Naive B cell (primary cell): ENCODE measurements around the gene LMTK2. TPM values are rescaled to one million over a fixed set of nuclear protein-coding genes. Genes with fewer than 3 reads are reported as not detected.
A peak's percentile ranks its signal among the peaks of the same experiment; 100 is the strongest.

Experiments used
- ATAC-seq, 2 donors: fragments of 150-1000 bp; cut with Tn5 transposase; 2 replicates each; pipeline ENCODE4 v1.10.0; 2021; ENCODE audit warnings: low read depth in 2 of 2, mild to moderate bottlenecking in 2 of 2, moderate library complexity in 2 of 2
- DNase-seq: peaks from one replicate; pipeline ENCODE4 v3.0.0; 2022
- H3K27ac Mint-ChIP-seq, 6 donors: one replicate each; pipeline ENCODE4 v1.8.0; 2020 to 2022; ENCODE audit warnings: mild to moderate bottlenecking in 6 of 6, mixed read lengths in 6 of 6, moderate library complexity in 5 of 6, inconsistent platforms in 2 of 6
- H3K27me3 Mint-ChIP-seq, 3 donors: one replicate each; pipeline ENCODE4 v1.8.0; 2021 to 2022; ENCODE audit warnings: mixed read lengths in 3 of 3, mild to moderate bottlenecking in 1 of 3
- H3K36me3 Mint-ChIP-seq, 2 donors: one replicate each; pipeline ENCODE4 v1.8.0; 2020 to 2022; ENCODE audit warnings: mixed read lengths in 2 of 2, inconsistent platforms in 1 of 2, mild to moderate bottlenecking in 1 of 2
- H3K4me1 Mint-ChIP-seq, 3 donors: one replicate each; pipeline ENCODE4 v1.8.0; 2020 to 2022; ENCODE audit warnings: mixed read lengths in 3 of 3, inconsistent platforms in 1 of 3, mild to moderate bottlenecking in 1 of 3, moderate library complexity in 1 of 3
- H3K4me3 Mint-ChIP-seq, 8 donors: one replicate each; pipeline ENCODE4 v1.8.0; 2020 to 2022; ENCODE audit warnings: mild to moderate bottlenecking in 8 of 8, mixed read lengths in 8 of 8, moderate library complexity in 8 of 8, inconsistent platforms in 2 of 8
- H3K9me3 Mint-ChIP-seq, 7 donors: one replicate each; pipeline ENCODE4 v1.8.0; 2020 to 2022; ENCODE audit warnings: mixed read lengths in 7 of 7, mild to moderate bottlenecking in 5 of 7, inconsistent platforms in 2 of 7, moderate library complexity in 1 of 7
- polyA plus RNA-seq, 6 donors: library from polyadenylated mRNA; unstranded; fragments of 300-500 nt; fragmentation: Illumina TruSeq; gene quantifications; one replicate each; pipeline ENCODE4 v1.2.3, GENCODE V29; 2021; ENCODE audit warnings: low read depth in 6 of 6

LMTK2 gene
- polyA plus RNA-seq, 6 donors from 2014 or later, result 1.4 to 3.5 (median 2.0) TPM

GRCh38 chr7:98229991-98230745 lies 123.5 kb downstream of the LMTK2 start:
- Mint-ChIP-seq H3K9me3 (no peaks in the 10 kb centered on the region), H3K36me3 (peaks cover 13 to 27% of the 10 kb centered on the region in 2 donors), H3K27ac (peak overlapping the region in 1 of 6 donors; percentile 64), H3K4me3 (no peak overlapping the region), H3K27me3 (no peaks in the 10 kb centered on the region), H3K4me1 (peaks cover 0 to 3% (median 0%) of the 10 kb centered on the region in 3 donors)
- no peak for ATAC-seq
- DNase-seq, result no peak

- ATAC-seq (no peak), DNase-seq (no peak)
- H3K27ac Mint-ChIP-seq, result no peak overlapping the region
- H3K4me1 Mint-ChIP-seq, result peaks cover 0 to 3% (median 0%) of the 10 kb centered on the region in 3 donors
- H3K36me3 Mint-ChIP-seq, result peaks cover 13 to 21% of the 10 kb centered on the region in 2 donors
- H3K27me3 Mint-ChIP-seq, result no peaks in the 10 kb centered on the region
- no peak overlapping the region for H3K4me3 Mint-ChIP-seq
- H3K9me3 Mint-ChIP-seq, result no peaks in the 10 kb centered on the region
Measured at GRCh38 chr7:98230746-98231471, 124.2 kb downstream of the LMTK2 start.

DNA sequence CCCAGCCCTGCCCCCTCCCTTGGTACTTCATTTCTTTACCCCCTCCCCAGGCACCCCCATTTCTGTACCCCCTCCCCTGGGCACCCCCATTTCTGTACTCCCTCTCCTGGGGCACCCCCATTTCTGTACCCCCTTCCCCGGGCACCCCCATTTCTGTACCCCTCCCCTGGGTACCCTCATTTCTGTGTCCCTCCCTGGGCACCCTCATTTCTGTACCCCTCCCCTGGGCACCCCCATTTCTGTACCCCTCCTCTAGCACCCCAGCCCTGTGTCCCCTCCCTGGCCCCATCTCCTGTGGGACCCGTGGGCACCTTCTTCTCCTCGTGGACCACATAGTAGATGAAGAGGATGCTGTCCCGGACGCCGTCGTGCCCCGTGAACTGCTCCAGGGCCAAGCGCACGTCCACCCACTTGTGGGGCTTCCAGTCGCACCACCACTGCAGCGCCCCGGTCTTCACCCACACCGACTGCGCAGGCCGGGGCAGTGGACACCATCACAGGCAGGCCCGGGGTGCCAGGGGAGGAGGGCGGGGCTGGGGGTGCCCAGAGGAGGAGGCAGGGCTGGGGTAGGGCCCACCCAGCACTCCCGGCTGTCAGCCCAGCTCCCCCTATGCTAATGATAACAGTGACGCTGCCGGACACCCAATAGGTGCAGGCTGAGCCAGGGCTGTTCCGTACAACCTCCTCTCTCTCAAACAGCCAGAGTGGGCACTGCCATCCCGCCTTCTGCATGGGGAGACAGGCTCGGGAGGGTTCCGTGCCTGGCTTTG lies 125.0 kb downstream of the LMTK2 start:
- ATAC-seq (no peak), DNase-seq (no peak)
- no peak overlapping the region for H3K27ac Mint-ChIP-seq
- H3K4me3 Mint-ChIP-seq, result no peak overlapping the region
- H3K4me1 Mint-ChIP-seq, result peaks cover 0 to 3% (median 0%) of the 10 kb centered on the region in 3 donors
- H3K36me3 Mint-ChIP-seq, result peaks cover 8 to 13% of the 10 kb centered on the region in 2 donors
- H3K27me3 Mint-ChIP-seq, result no peaks in the 10 kb centered on the region
- H3K9me3 Mint-ChIP-seq, result no peaks in the 10 kb centered on the region

DNA sequence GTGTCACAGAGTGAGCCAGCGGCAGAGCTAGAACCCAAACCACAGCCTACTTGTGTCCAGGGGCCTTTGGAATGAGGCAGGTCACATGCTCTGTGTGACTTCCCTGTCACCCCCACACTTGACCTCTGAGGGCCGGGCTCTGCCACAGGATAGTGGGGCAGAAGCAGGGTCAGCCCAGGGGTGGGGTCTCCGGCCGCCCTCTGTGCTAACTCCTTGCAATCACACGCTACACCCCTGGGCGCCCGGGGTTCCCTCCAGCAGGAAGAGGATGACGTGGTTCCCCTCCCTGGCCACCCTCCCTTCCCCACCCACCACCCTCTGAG lies 125.6 kb downstream of the LMTK2 start:
- peaks cover 8 to 13% of the 10 kb centered on the region in 2 donors for H3K36me3 Mint-ChIP-seq
- DNase-seq (no peak), ATAC-seq (no peak)
- H3K4me3 Mint-ChIP-seq, result no peak overlapping the region
- no peaks in the 10 kb centered on the region for H3K9me3 Mint-ChIP-seq
- no peak overlapping the region for H3K27ac Mint-ChIP-seq
- peaks cover 0 to 3% (median 0%) of the 10 kb centered on the region in 3 donors for H3K4me1 Mint-ChIP-seq
- H3K27me3 Mint-ChIP-seq, result no peaks in the 10 kb centered on the region

- Mint-ChIP-seq H3K9me3 (no peaks in the 10 kb centered on the region), H3K27ac (no peak overlapping the region), H3K36me3 (peaks cover 8 to 12% of the 10 kb centered on the region in 2 donors), H3K4me3 (no peak overlapping the region), H3K4me1 (peaks cover 0 to 3% (median 0%) of the 10 kb centered on the region in 3 donors), H3K27me3 (no peaks in the 10 kb centered on the region)
- ATAC-seq (no peak), DNase-seq (no peak)
Measured at GRCh38 chr7:98232799-98233198, 126.1 kb downstream of the LMTK2 start.

- Mint-ChIP-seq H3K27ac (no peak overlapping the region), H3K4me3 (no peak overlapping the region), H3K9me3 (no peaks in the 10 kb centered on the region), H3K36me3 (peaks cover 8 to 10% of the 10 kb centered on the region in 2 donors), H3K27me3 (no peaks in the 10 kb centered on the region), H3K4me1 (peaks cover 0 to 3% (median 0%) of the 10 kb centered on the region in 3 donors)
- no peak for ATAC-seq
- DNase-seq, result no peak
Measured at GRCh38 chr7:98233219-98234070, 126.8 kb downstream of the LMTK2 start.

GRCh38 chr7:98234429-98235147 lies 127.9 kb downstream of the LMTK2 start:
- H3K9me3 Mint-ChIP-seq, result no peaks in the 10 kb centered on the region
- H3K36me3 Mint-ChIP-seq, result peaks cover 7 to 14% of the 10 kb centered on the region in 2 donors
- peaks cover 0 to 3% (median 0%) of the 10 kb centered on the region in 3 donors for H3K4me1 Mint-ChIP-seq
- H3K4me3 Mint-ChIP-seq, result no peak overlapping the region
- ATAC-seq (no peak), DNase-seq (no peak)
- no peaks in the 10 kb centered on the region for H3K27me3 Mint-ChIP-seq
- H3K27ac Mint-ChIP-seq, result no peak overlapping the region

DNA sequence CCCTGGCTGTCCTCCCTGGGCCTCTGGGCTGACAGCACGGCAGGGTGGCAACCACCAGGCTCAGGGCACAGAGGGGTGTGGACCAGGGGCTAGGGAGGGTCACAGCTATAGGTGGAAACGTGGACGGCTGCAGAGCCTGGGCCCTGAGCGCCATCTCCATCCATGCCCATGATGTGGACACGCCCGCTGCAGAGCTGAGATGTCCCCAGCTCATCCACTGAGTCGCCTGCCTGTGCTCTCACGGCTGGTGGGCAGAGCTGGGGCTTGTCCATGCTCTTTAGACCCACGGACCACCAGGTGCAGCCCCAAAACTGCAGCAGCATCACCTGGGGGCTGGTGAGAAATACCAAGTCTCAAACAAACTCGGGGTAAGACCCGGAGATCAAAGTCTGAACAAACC lies 129.2 kb downstream of the LMTK2 start:
- Mint-ChIP-seq H3K36me3 (peaks cover 7 to 14% of the 10 kb centered on the region in 2 donors), H3K4me3 (no peak overlapping the region), H3K4me1 (no peaks in the 10 kb centered on the region), H3K27ac (no peak overlapping the region), H3K27me3 (no peaks in the 10 kb centered on the region), H3K9me3 (no peaks in the 10 kb centered on the region)
- DNase-seq (no peak), ATAC-seq (no peak)

DNA sequence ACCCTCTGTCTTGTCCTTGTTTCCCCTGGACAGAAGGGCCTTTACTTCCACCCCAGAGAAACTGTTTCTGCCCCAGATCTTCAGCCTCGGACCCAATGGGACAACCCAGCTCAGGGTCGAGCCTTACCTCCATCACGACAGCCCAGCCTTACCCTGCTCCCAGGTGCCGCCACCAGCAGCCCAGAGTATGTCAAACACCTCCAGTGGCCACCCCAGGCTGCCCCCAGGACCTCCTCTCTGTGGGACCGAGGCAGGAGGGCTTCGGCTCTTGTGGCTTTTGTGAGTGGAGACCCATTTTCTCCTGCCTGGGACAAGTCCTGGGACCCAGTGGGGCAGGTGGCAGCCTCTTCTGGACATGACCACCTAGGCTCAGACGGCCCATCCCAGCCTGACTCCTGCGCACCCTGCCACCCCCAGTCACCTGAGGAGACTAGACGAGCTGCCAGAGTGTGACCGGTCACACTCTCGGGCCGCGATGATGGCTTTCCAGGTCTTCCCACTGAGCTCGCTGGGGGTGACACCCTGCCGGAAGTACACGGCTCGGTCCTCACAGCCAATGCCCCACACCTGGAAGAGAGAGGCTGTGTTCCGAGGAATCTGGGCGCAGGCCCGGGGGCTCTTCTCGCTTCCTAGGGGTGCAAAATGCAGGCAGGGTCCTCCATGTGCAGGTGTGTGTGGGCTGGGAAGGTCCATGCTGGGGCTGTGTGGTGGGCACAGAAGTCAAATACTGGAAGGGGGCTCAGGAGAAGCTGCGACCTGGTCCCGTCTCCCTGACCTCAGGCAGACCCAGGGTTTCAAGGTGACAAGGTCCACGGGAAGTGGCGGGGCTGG lies 129.9 kb downstream of the LMTK2 start:
- Mint-ChIP-seq H3K27ac (no peak overlapping the region), H3K36me3 (peaks cover 7 to 14% of the 10 kb centered on the region in 2 donors), H3K4me1 (peaks cover 0 to 5% (median 4%) of the 10 kb centered on the region in 3 donors), H3K4me3 (no peak overlapping the region), H3K27me3 (no peaks in the 10 kb centered on the region), H3K9me3 (no peaks in the 10 kb centered on the region)
- ATAC-seq (no peak), DNase-seq (no peak)

DNA sequence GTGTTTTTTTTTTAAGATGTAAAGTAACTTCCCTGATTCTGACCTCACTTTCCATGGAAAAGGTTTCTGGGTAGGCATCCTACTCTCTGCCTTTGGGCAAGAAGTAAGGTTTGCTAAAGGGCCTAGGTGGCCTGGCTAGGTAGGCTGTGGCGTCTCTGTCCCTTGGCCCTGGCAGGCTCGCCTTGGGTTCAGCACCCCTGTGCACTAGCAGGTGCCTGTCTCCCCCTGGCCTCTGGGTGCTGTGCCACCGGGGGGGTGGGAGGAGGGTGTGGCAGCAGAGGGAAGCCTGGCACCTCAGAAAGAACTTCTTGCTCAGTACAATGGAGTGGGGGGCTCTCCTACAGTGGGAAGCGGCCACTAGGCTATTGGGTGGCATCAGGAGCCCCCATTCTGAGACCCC lies 131.4 kb downstream of the LMTK2 start:
- Mint-ChIP-seq H3K27ac (no peak overlapping the region), H3K9me3 (no peaks in the 10 kb centered on the region), H3K4me1 (peaks cover 0 to 7% (median 4%) of the 10 kb centered on the region in 3 donors), H3K36me3 (peaks cover 7 to 14% of the 10 kb centered on the region in 2 donors), H3K27me3 (no peaks in the 10 kb centered on the region), H3K4me3 (no peak overlapping the region)
- no peak for ATAC-seq
- no peak for DNase-seq

GRCh38 chr7:98238976-98239375 lies 132.3 kb downstream of the LMTK2 start:
- DNase-seq (no peak), ATAC-seq (no peak)
- H3K36me3 Mint-ChIP-seq, result peaks cover 7 to 14% of the 10 kb centered on the region in 2 donors
- H3K9me3 Mint-ChIP-seq, result no peaks in the 10 kb centered on the region
- peaks cover 0 to 7% (median 4%) of the 10 kb centered on the region in 3 donors for H3K4me1 Mint-ChIP-seq
- no peaks in the 10 kb centered on the region for H3K27me3 Mint-ChIP-seq
- H3K27ac Mint-ChIP-seq, result peak overlapping the region in 1 of 6 donors; percentile 11
- H3K4me3 Mint-ChIP-seq, result no peak overlapping the region
